GM23338 (cell line): ENCODE measurements around the gene TMEM135.

Experiments used
- CREB1 ChIP-seq: fragments of 250-450 bp; sonication (Bioruptor Pico); IDR thresholded peaks from 2 replicates; pipeline ENCODE4 v1.5.0; 2020; ENCODE audit warnings: low read depth, mild to moderate bottlenecking, moderate library complexity
- EZH2 ChIP-seq: fragments of 200-600 bp; sonication (generic); IDR thresholded peaks from one replicate; pipeline ENCODE4 v1.8.0; 2017; ENCODE audit warnings: antibody characterized with exemption, mild to moderate bottlenecking, low read depth; ENCODE audit not compliant: unreplicated experiment
- EZH2phosphoT487 ChIP-seq: fragments of 200-600 bp; sonication (generic); IDR thresholded peaks from one replicate; pipeline ENCODE4 v1.8.1; 2018; ENCODE audit warnings: antibody characterized with exemption; ENCODE audit not compliant: unreplicated experiment
- JUNB ChIP-seq: IDR thresholded peaks from one replicate; pipeline ENCODE4 v1.6.1; 2016; ENCODE audit warnings: antibody characterized with exemption; ENCODE audit not compliant: unreplicated experiment
- NANOG ChIP-seq: IDR thresholded peaks from 2 replicates; pipeline ENCODE4 v1.6.1; 2016; ENCODE audit warnings: antibody characterized with exemption, borderline replicate concordance
- POLR2AphosphoS5 ChIP-seq: IDR thresholded peaks from 2 replicates; pipeline ENCODE4 v1.6.1; 2016; ENCODE audit warnings: antibody characterized with exemption, low read depth
- REST ChIP-seq: IDR thresholded peaks from one replicate; pipeline ENCODE4 v1.6.1; 2018; ENCODE audit warnings: antibody characterized with exemption; ENCODE audit not compliant: unreplicated experiment
- STAT1 ChIP-seq: IDR thresholded peaks from one replicate; pipeline ENCODE4 v1.6.1; 2016; ENCODE audit warnings: antibody characterized with exemption; ENCODE audit not compliant: unreplicated experiment
- ZNF331 ChIP-seq: fragments of 250-450 bp; sonication (Bioruptor Pico); IDR thresholded peaks from 2 replicates; pipeline ENCODE4 v1.5.0; 2020; ENCODE audit warnings: low read depth, mild to moderate bottlenecking, moderate library complexity
- TF ChIP-seq, protein P1 (sequence below), 2 experiments: fragments of 200-600 bp in 1 of 2; sonication (generic) in 1 of 2; conservative IDR thresholded peaks; 2 replicates each; pipeline versions ENCODE4 v1.5.1 to v1.6.1; 2016 to 2017; ENCODE audit warnings: antibody characterized with exemption in 2 of 2, low read depth in 2 of 2, mild to moderate bottlenecking in 2 of 2, moderate library complexity in 1 of 2
- TF ChIP-seq, protein P2 (sequence below): fragments of 250-450 bp; sonication (Bioruptor Pico); IDR thresholded peaks from 2 replicates; pipeline ENCODE4 v1.5.0; 2020; ENCODE audit warnings: mild to moderate bottlenecking, moderate library complexity

DNA sequence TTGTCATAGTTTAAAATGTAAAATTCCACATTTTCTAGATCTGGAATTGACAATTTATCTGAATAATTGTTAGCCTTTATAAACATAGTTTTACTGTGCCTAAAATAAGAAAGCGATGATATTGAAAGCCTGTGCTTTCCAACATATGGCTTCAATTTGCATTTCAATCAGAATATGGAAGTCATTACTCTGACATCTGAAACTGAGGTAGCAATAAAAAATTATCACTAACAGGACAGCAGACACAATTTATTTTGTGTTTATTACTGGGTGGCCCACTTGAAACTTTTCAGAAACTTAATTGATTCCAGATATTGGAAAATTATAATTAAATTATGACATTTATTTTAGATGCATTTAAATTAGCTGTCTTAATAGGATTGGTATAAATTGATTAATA lies 78.5 kb downstream of the TMEM135 start:
- TF ChIP-seq, protein P1, sequence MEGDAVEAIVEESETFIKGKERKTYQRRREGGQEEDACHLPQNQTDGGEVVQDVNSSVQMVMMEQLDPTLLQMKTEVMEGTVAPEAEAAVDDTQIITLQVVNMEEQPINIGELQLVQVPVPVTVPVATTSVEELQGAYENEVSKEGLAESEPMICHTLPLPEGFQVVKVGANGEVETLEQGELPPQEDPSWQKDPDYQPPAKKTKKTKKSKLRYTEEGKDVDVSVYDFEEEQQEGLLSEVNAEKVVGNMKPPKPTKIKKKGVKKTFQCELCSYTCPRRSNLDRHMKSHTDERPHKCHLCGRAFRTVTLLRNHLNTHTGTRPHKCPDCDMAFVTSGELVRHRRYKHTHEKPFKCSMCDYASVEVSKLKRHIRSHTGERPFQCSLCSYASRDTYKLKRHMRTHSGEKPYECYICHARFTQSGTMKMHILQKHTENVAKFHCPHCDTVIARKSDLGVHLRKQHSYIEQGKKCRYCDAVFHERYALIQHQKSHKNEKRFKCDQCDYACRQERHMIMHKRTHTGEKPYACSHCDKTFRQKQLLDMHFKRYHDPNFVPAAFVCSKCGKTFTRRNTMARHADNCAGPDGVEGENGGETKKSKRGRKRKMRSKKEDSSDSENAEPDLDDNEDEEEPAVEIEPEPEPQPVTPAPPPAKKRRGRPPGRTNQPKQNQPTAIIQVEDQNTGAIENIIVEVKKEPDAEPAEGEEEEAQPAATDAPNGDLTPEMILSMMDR (conservative IDR thresholded peaks at IDR 0.05; ENCODE audit: low read depth in 2 of 2), result no peak
- TF ChIP-seq, protein P2, sequence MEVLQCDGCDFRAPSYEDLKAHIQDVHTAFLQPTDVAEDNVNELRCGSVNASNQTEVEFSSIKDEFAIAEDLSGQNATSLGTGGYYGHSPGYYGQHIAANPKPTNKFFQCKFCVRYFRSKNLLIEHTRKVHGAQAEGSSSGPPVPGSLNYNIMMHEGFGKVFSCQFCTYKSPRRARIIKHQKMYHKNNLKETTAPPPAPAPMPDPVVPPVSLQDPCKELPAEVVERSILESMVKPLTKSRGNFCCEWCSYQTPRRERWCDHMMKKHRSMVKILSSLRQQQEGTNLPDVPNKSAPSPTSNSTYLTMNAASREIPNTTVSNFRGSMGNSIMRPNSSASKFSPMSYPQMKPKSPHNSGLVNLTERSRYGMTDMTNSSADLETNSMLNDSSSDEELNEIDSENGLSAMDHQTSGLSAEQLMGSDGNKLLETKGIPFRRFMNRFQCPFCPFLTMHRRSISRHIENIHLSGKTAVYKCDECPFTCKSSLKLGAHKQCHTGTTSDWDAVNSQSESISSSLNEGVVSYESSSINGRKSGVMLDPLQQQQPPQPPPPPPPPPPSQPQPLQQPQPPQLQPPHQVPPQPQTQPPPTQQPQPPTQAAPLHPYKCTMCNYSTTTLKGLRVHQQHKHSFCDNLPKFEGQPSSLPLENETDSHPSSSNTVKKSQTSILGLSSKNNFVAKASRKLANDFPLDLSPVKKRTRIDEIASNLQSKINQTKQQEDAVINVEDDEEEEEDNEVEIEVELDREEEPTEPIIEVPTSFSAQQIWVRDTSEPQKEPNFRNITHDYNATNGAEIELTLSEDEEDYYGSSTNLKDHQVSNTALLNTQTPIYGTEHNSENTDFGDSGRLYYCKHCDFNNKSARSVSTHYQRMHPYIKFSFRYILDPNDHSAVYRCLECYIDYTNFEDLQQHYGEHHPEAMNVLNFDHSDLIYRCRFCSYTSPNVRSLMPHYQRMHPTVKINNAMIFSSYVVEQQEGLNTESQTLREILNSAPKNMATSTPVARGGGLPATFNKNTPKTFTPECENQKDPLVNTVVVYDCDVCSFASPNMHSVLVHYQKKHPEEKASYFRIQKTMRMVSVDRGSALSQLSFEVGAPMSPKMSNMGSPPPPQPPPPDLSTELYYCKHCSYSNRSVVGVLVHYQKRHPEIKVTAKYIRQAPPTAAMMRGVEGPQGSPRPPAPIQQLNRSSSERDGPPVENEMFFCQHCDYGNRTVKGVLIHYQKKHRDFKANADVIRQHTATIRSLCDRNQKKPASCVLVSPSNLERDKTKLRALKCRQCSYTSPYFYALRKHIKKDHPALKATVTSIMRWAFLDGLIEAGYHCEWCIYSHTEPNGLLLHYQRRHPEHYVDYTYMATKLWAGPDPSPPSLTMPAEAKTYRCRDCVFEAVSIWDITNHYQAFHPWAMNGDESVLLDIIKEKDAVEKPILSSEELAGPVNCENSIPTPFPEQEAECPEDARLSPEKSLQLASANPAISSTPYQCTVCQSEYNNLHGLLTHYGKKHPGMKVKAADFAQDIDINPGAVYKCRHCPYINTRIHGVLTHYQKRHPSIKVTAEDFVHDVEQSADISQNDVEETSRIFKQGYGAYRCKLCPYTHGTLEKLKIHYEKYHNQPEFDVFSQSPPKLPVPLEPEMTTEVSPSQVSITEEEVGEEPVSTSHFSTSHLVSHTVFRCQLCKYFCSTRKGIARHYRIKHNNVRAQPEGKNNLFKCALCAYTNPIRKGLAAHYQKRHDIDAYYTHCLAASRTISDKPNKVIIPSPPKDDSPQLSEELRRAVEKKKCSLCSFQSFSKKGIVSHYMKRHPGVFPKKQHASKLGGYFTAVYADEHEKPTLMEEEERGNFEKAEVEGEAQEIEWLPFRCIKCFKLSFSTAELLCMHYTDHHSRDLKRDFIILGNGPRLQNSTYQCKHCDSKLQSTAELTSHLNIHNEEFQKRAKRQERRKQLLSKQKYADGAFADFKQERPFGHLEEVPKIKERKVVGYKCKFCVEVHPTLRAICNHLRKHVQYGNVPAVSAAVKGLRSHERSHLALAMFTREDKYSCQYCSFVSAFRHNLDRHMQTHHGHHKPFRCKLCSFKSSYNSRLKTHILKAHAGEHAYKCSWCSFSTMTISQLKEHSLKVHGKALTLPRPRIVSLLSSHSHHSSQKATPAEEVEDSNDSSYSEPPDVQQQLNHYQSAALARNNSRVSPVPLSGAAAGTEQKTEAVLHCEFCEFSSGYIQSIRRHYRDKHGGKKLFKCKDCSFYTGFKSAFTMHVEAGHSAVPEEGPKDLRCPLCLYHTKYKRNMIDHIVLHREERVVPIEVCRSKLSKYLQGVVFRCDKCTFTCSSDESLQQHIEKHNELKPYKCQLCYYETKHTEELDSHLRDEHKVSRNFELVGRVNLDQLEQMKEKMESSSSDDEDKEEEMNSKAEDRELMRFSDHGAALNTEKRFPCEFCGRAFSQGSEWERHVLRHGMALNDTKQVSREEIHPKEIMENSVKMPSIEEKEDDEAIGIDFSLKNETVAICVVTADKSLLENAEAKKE (CRISPR knock-in tag), result no peak
- TF ChIP-seq JUNB (no peak), POLR2AphosphoS5 (no peak), EZH2 (no peak), NANOG (no peak), EZH2phosphoT487 (no peak), REST (no peak), CREB1 (CRISPR knock-in tag) (no peak), ZNF331 (CRISPR knock-in tag) (no peak), STAT1 (no peak)
